DND-41 (cell line): ENCODE data around the gene PNMA8A.

ENCODE experiments used
- CTCF ChIP-seq: IDR thresholded peaks from 2 replicates; pipeline ENCODE4 v1.5.1; 2012; ENCODE audit warnings: borderline replicate concordance, low read length, moderate library complexity, mild to moderate bottlenecking; ENCODE audit not compliant: poor library complexity, severe bottlenecking; ENCODE audit errors: extremely low read depth
- EZH2 ChIP-seq: IDR thresholded peaks from 3 replicates; pipeline ENCODE4 v1.6.1; 2012; ENCODE audit warnings: borderline replicate concordance, low read depth, mild to moderate bottlenecking, moderate library complexity, low read length, inconsistent platforms; ENCODE audit not compliant: severe bottlenecking

- TF ChIP-seq CTCF (no peak), EZH2 (no peak)
Measured at GRCh38 chr19:46453661-46454060, 17.7 kb downstream of the PNMA8A start.
